Lower lobe of right lung (tissue), 2 donors: ENCODE data around the gene KLF12. TPM values are rescaled to one million over a fixed set of nuclear protein-coding genes. Genes with fewer than 3 reads are reported as not detected.

Source experiments
- ATAC-seq, 2 donors: fragments of 200-7000 bp; cut with Tn5 transposase; one replicate each; pipeline ENCODE4 v1.9.1; 2020 to 2022; ENCODE audit warnings: mild to moderate bottlenecking in 2 of 2, moderate library complexity in 2 of 2
- DNase-seq: peaks from one replicate; pipeline ENCODE4 v3.0.0-alpha.2; 2020
- H3K27ac ChIP-seq: fragments of 200-600 bp; one replicate; pipeline ENCODE4 v1.8.0; 2022
- H3K27me3 ChIP-seq: fragments of 200-600 bp; one replicate; pipeline ENCODE4 v1.8.0; 2022; ENCODE audit warnings: low read depth
- H3K36me3 ChIP-seq: fragments of 200-600 bp; one replicate; pipeline ENCODE4 v1.8.0; 2022; ENCODE audit warnings: mild to moderate bottlenecking
- H3K4me1 ChIP-seq: fragments of 200-600 bp; one replicate; pipeline ENCODE4 v1.8.0; 2022
- H3K4me3 ChIP-seq: fragments of 200-600 bp; one replicate; pipeline ENCODE4 v1.8.0; 2022; ENCODE audit warnings: mild to moderate bottlenecking
- H3K9me3 ChIP-seq: fragments of 200-600 bp; one replicate; pipeline ENCODE4 v1.8.0; 2022
- intact Hi-C: fragments of 100-400 bp; cut with DNase I; formaldehyde crosslinking; loops from one replicate; pipeline ENCODE4 v1.11.0; 2022
- total RNA-seq: library from RNA; stranded (reverse); fragmentation: NEBNext Ultra II Directional; extraction: Animal tissue kit (Norgen Biotek cat#: 25700); gene quantifications from one replicate; pipeline ENCODE4 v1.2.1, GENCODE V29; 2021
- TF ChIP-seq, protein P1 (sequence below): fragments of 200-600 bp; IDR thresholded peaks from one replicate; pipeline ENCODE4 v1.8.0; 2022; ENCODE audit warnings: antibody characterized with exemption, mild to moderate bottlenecking
- donor health status: DM: no; HTN: yes; CAD: no; lungs with severe emphysema.

KLF12 gene
- total RNA-seq, 1 donor from 2014 or later = 11.3 TPM

DNA sequence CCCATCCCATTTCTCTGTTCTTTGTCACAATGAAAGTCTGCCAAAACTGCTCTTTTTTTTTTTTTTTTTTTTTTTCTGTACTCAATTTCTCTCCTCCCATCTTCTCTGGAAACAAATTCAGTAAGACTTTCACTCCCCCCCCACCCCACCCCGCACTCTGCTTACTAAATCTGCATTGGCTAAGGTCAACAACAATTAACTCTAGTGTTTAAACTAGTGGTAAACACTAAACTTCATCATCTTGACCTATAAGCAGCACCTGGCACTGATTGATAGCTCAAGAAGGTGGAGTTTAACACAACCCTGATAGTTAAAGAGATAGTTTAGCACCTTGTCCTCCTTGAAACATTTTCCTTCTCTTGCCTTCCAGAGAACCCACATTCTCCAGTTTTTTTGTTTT is 14.1 kb upstream of the KLF12 start:
- Histone ChIP-seq H3K9me3 (no peaks in the 10 kb centered on the region), H3K4me1 (no peaks in the 10 kb centered on the region), H3K27me3 (no peaks in the 10 kb centered on the region), H3K27ac (no peak overlapping the region), H3K36me3 (no peaks in the 10 kb centered on the region), H3K4me3 (no peak overlapping the region)
- DNase-seq (no peak), ATAC-seq (no peak)
- intact Hi-C loops = no loop called here
- TF ChIP-seq, protein P1, sequence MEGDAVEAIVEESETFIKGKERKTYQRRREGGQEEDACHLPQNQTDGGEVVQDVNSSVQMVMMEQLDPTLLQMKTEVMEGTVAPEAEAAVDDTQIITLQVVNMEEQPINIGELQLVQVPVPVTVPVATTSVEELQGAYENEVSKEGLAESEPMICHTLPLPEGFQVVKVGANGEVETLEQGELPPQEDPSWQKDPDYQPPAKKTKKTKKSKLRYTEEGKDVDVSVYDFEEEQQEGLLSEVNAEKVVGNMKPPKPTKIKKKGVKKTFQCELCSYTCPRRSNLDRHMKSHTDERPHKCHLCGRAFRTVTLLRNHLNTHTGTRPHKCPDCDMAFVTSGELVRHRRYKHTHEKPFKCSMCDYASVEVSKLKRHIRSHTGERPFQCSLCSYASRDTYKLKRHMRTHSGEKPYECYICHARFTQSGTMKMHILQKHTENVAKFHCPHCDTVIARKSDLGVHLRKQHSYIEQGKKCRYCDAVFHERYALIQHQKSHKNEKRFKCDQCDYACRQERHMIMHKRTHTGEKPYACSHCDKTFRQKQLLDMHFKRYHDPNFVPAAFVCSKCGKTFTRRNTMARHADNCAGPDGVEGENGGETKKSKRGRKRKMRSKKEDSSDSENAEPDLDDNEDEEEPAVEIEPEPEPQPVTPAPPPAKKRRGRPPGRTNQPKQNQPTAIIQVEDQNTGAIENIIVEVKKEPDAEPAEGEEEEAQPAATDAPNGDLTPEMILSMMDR = no peak

DNA sequence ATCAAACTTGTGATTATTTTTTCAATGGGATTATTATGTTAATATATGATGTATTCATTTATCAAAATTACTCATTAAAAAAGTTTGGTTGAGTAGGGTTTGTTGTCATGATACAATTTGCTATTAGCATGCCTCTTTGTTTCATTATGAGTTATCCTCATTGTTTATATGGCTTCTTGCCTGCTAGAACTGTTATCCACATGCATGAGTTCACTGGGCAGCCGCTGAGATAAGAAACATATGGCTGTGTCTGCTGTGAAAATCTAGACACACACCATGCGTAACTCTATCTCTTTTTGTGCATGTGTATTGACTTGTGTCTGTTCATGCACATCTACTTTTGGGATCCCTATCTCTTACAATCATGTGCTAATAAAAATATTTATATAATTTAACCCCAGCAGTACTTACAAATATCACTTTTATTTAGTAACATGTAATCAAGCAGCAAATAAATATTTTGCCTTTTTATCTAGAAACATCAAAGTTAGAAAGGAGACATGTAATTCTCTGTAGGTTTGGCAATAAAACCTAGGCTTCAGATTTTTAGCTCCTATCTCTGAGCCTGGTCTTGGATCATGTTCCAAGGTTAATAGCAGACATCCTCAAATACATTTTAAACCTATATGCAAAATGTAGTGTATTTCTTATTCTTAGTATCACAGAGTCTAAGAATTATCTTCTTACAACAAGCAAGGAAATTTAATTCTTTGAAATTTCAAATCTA is 11.2 kb upstream of the KLF12 start:
- no peaks in the 10 kb centered on the region for H3K4me1 ChIP-seq
- ATAC-seq (no peak), DNase-seq (no peak)
- H3K27me3 ChIP-seq = no peaks in the 10 kb centered on the region
- TF ChIP-seq, protein P1 = no peak
- no peaks in the 10 kb centered on the region for H3K9me3 ChIP-seq
- H3K4me3 ChIP-seq = no peak overlapping the region
- H3K27ac ChIP-seq = no peak overlapping the region
- H3K36me3 ChIP-seq = no peaks in the 10 kb centered on the region
- intact Hi-C loops = no loop called here

DNA sequence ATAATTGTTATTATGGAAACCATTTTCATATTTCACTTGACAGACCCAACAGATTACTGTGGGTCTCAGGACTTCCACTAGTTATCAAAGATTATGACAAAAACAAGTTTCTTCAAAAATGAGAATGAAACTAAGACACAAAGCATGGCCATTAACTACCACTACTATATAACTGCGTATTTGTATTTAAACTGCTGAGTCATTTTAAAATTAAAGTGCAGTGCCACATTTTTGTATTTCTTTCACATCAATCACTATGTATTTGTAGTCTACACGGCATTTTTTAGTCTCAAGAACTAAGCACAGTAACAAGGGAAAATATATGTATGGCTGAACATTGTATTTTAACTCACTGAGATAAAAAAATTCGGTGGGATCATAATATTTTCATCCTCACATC is 10.1 kb upstream of the KLF12 start:
- H3K4me3 ChIP-seq = no peak overlapping the region
- no peak for ATAC-seq
- DNase-seq = no peak
- TF ChIP-seq, protein P1 = no peak
- H3K36me3 ChIP-seq = no peaks in the 10 kb centered on the region
- H3K4me1 ChIP-seq = no peaks in the 10 kb centered on the region
- H3K27ac ChIP-seq = no peak overlapping the region
- H3K27me3 ChIP-seq = no peaks in the 10 kb centered on the region
- intact Hi-C loops = no loop called here
- no peaks in the 10 kb centered on the region for H3K9me3 ChIP-seq

DNA sequence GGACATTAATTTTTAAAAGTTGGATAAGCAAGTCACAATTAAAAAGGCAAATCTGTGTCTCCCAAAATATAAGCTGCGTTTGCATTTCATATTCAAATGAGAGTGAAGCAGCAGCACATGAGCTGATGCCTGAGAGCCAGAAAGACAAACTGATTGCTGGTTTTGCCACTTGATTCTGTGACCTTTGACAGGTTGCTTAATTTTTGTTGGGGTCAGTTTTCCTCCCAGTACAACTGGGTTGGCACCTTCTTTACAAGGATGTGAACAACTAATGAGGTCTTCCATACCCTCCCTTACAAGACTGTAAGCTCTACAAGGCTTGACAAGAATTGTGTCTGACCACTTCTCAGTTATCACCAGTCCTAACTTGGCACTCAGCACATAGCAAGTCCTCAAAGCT is 8.1 kb upstream of the KLF12 start:
- TF ChIP-seq, protein P1 = no peak
- Histone ChIP-seq H3K36me3 (no peaks in the 10 kb centered on the region), H3K4me1 (no peaks in the 10 kb centered on the region), H3K4me3 (no peak overlapping the region), H3K27ac (no peak overlapping the region), H3K9me3 (no peaks in the 10 kb centered on the region), H3K27me3 (no peaks in the 10 kb centered on the region)
- ATAC-seq (no peak), DNase-seq (no peak)
- intact Hi-C loops = no loop called here

DNA sequence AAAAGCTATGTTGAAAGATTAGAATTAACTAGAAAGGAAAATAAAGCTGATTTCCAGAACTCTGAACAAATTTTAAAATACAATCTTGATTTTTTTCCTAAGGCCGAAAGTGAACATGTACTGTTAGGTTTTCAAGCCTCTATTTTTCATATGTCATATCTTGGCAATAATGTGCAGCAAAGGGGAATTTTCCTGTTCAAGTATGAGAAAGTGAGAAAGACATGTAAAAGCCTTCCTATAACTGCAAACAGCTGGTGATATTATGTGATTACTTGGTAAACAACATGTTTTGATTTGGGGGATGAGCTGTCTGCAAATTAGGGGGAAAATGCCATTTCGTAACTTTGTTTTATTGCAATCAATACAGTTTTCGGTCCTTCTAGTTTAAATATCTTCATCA is 4.0 kb upstream of the KLF12 start:
- DNase-seq = no peak
- no peak for ATAC-seq
- intact Hi-C loops = no loop called here
- TF ChIP-seq, protein P1 = no peak
- H3K9me3 ChIP-seq = no peaks in the 10 kb centered on the region
- H3K36me3 ChIP-seq = no peaks in the 10 kb centered on the region
- H3K27me3 ChIP-seq = peaks cover 3% of the 10 kb centered on the region
- H3K4me1 ChIP-seq = peaks cover 11% of the 10 kb centered on the region
- no peak overlapping the region for H3K27ac ChIP-seq
- H3K4me3 ChIP-seq = no peak overlapping the region
